Stimulated activated CD4-positive, alpha-beta T cell treated with anti-CD3 and anti-CD28 coated beads, Interleukin-2, amount 100 ng/mL, for 48 hours (primary cell): ENCODE results near the gene NINL.

ENCODE experiments used
- DNase-seq, 2 donors: peaks; one replicate each; pipeline ENCODE4 v3.0.0-alpha.2; 2020

Gene NINL

DNA sequence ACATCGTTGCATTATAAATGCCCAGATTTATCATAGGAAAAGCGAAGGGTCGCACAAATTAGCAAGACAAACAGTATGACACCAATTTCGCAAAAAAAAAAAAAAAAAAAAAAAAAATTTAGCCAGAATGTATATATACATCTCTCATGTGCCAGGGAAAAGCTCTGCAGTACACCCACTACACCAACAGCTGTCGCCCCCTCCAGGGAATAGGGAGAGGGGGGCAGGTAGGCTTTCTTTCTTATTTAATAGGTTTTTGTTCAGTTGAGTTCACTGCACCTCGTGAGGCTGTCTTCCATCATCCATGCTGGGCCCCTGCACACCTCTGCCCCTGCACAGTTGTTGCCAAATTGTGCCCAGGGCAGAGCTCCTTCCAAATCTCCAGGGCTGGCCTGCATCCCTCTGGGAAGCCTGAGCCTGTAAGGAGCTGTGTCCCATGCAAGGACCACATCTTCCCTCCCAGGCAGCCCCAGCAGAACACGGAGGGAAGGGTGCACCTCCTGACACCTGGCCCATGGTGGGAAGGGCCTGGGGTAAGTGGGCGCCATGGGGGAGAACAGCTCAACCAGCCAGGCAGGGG, 85.4 kb downstream of the NINL start:
- no peak for DNase-seq

DNA sequence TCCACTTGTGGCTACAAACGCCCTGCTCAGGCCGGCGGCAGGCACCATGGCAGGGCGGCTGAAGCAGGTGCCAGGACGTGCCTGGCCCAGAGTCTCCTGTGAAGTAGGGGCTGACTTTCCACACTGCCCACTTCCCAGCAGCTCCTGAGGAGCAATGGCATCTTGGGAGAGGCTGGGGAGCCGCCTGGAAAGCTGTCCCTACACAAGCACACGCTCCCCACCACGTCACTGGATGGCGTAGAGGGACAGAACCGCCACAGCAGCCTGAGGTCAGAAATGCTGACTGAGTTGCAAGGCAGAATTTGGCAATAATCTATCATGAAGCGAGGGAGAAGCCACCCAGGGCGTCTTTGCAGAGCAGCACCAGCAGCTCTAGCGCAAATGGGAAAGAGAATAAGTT, 86.3 kb downstream of the NINL start:
- DNase-seq = no peak

DNA sequence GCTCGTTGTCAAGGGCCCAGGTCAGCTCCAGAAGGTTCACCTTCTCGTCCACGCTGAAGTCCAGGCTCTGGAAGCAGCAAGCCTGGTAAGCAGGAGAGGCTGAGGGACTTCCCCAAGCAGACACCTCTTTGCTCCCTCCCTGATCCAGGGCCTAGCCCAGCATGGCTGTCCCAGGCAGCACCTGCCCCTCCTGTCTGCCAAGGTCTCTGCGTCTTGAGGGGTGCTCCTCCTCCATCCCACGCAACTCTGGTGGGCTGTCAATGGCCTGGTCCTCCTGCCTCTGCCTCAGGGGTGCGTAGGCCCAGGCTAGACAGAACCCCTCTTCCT, 87.1 kb downstream of the NINL start:
- DNase-seq = no peak

DNA sequence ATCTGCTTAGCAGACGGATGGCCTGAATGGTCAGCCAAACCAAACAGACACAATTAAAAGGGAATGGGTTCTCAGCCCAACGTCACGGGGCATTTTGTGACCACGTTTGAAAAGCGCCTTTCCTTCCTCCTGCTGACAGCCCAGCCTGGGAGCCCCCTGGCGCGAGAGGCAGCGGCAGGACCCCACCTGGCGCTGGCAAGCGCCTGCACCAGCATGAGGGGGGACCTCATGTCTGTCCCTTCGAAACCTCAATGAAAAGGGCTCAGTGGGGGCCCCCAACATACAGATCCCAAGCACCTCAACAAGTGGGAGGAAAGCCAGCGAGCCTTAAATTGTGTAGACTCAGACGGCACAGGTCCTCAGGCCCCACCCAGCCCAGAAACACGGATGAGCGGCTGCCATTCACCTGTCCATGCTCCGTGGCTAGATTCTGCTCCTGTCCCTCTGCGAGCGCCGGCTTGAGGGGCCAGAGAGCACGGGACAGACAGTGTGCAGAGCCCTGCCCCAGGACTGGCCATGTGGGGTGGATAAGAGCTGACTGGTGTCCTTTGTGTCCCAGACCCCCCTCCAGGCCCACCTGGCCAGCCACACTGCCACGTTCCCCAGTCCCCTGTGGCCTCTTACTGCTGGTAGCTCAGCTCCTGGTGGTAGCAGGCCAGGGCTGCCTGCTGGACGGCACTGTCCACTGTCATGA, 87.6 kb downstream of the NINL start:
- no peak for DNase-seq

DNA sequence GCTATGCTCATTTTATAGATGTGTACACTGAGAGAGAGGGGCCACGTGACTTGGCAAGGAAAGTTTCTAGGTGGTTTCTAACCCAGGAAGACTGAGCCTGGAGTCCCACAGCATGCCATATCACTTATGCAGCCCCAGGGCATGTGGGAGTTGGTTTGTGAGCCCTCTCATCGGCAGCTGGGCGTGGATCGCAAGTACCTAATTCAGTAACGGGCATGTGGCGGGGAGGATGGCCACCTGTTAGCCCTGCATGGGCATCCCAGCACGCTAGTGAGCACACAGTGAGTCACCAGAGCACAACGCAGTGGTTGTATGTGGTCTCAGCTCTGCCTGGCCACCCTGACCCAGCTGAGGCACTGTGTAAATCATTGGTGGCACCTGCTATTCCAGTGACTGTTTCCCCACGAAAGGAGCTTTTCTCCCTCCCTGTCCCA, 88.3 kb downstream of the NINL start:
- DNase-seq = no peak

DNA sequence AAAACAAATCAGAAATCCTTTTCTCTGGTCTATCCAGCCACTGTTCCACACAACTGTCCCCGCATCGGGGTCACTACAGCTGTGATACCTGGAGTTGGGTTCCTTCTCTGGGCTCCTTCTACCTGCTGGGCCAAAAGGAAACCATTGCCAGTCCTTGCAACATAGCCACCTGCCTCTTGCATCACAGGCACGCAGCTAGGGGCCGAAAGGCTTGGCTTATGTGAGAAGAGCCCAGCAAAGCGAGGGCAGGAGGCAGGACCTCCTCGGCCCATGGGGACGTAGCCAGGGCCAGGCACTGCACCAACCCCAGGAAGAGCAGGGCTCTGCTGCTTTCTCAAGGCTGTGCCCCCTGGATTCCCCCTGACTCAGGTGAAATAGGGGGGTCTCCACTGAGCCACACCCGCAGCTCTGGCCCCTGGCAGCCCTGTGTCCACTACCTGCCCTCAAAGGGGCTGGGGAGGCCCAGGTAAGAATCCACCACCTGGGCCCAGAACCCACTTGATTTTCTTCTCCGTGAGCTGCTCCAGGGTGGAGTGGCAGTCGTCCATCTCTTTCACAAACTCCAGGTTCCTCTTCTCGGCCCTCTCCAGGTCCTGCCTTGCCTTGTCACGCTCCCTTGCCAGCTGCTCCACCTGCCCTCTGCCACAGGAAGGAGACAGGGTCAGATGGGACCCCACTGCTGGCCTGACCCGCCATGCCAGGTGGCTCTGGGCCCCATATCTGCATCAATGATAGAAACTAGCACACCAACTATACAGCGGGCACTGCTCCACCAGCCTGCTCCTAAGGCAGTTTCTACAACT, 89.0 kb downstream of the NINL start:
- DNase-seq = no peak

DNA sequence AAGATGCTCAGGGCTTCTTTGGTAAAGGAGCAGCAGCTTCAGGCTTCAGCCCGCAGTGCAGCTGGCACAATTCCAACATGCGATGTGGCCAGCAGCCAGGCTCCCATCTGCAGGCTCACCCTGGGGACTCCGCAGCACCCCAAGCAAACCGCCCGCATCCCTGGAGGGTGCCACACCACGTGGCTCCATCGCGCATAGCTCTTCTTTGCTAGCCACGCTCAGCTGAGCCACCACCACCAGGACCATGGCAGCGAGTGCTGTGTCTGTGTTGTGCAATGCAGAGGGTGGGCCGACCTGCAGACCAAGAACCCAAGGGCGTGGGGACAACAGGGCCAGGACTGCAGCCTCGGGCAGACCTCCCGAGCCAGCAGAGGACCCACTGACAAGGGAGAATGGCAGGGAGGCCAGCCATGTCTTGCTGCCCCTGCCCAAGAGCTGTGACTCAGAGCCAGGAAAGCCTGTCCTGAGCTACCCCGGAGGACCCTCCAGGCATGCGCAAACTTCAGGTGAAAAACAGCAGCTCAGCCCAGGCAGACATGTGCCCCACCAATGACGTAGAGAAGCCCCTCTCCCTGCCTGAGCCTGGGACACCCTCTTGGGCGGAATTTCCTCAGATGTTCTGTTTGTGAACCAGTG, 90.0 kb downstream of the NINL start:
- DNase-seq = no peak

DNA sequence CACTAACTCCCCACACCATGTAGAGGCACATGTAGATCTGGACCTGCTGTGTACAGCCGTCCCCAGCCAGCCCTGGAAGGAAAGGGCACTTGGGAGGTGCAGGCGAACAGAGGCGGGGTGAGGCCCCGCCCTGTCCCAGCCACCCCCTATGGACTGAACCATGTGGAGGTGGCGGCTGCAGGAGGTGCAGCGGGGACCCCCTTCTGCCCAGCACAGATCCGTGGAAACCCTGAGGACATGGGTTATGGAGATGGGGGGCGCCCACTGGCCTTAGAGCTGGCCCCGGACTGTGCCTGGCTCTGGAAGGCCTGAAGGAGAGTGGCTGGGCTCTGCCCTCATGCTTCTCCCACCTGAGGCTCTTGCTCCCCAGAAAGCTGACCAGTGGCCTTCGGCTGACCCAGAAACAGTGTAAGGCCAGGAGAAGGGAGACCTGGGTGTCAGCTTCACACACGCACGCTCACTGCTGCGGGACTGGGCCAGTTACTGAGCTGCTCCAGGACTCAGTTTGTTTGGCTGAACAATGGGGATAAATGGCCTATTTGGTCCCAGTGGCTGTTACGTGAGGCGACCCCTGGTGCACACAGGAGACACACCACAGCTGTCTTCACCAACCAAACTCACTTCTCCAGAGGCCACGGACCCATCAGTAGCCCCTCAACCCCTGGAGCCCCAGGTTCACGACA, 90.7 kb downstream of the NINL start:
- DNase-seq = no peak

DNA sequence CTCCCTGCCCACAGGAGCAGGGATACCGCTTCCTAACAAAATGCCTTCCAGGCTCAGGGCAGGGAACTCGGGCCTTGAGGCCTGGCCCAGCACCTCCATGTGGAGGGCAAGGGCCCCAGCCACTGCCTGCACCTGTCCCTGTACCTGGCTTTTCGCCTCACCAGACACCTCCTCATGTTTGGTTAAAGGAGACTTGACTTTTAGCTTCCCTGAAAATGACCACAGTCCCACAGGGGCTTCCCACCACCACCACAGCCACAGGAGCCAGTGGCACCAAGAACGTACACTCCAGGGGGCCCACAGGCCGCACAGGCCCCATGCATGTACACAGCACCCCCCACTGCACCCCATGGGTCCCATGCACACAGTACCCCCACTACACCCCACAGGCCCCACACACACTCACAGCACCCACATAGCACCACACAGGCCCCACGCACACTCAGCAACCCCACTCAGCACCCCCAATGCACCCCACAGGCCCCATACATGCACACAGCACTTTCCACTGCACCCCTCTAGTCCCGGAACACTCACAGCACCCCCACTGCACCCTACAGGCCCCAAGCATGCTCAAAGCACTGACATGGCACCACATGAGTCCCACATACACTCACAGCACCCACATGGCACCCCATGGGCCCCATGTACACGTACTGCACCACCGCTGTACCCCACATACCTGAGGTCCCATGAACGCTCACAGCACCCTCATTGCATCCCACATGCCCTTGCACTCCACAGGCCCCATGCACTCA, 91.4 kb downstream of the NINL start:
- no peak for DNase-seq

DNA sequence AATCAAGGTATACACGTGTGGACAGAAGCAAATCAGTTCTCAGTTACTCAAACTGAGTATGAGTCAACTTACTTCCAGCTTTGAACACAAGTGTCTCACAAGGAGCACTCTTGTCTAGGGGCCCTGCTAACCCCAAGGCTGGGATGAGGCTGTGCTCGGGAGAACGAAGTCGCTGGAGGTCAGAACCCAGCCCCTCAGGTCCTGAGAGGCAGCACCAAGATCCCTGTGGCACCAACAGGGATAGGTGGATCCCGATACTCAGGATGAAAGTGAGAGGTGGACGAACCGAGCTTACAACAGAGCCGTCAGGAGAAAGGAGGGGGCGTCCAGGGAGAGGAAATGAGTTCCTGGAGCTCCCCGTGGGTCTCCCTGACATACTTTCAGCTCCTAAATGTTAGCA, 92.2 kb downstream of the NINL start:
- no peak for DNase-seq

DNA sequence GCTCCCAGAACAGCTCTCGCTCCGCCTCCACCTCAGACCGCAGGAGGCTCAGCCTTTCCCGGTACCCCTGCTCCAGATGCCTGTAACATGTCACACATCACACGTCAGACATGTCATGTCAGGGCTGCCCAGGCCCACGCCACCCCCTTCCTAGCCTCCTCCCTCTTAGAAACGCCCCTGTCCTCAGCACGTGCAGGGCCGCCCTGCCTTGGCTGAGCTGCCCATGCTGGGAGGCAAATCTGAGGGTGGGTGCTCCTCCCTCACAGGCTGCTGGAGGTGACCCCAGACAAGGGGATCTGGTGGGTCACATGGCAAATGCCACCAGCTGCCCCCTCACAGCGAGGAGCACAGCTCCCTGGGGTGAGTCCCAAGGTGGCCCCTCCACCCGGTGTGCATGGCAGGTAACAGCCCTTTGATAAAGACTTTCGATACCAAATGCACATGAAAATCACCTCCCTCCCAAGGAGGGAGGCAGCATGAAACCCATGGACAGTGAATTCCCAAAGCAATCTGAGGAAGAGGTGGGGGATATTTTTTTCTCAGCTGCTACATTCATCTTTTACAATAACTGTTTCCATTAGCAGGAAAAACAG, 93.8 kb downstream of the NINL start:
- DNase-seq = no peak

DNA sequence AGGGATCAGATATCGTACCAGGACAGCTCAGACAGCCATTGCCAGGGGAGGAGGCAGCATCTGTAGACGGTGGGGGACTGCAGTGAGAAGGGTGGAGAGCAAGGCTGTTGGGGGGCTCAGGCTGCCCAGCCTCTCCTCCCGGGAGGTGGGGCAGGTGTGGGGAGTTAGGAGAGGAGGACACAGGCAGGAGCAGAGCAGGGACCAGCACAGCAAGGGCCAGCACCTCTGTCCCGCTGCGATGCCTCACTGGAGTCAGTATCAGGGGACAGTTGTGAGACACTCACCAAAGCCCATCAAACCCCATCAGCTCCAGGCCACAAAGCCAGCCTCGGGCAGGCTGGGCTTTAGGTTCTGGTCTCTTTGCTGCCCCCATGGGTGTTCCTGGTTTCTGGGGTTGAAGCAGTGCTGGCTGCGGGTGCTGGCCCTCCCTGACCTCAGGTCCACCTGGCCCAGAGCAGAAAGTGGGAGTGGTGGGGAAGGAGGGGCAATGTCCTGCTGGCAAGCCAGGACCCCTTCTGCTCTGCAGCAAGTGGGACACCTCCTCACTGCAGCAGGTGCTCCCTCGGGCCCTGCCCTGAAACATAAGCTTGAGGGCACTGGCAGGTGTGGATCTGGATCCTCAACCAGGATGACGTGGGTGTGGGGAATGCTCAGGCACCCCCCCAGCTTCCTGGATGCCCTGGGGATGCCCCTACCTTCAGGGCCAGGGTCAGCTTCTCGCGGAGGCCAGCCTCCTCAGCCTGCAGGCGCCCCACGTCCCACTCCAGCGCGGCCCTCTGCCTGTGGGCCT, 94.5 kb downstream of the NINL start:
- no peak for DNase-seq

DNA sequence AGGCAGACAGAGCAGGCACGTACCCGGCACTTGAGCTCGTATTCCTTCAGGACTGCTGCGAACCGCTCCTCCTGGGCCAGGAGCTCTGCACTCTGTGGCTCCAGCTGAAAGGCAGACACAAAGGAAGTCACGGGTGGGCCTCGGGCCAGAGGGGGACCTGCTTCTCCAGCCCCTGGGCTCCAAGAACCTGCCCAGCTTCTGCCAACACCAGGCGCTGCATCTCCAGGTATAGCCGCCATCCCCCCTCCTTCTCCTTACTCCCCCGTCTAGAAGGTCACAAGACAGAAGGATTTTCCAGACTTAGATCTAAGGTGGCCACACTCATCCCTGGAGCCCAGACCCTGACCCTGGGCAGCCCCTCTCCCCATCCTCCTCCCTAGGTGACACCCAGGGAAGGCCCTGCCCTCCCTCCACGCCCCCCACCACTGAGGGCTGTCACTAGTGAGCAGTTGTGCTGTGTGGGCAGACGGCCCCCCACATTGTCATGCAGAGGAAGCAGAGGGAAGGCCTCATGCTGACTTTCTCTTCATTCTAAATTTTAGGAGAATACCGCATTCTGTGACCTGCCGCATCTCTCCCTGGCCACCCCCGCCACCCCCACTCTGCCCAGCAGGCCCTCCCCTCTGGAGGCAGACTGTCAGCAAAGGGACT, 96.0 kb downstream of the NINL start:
- no peak for DNase-seq

DNA sequence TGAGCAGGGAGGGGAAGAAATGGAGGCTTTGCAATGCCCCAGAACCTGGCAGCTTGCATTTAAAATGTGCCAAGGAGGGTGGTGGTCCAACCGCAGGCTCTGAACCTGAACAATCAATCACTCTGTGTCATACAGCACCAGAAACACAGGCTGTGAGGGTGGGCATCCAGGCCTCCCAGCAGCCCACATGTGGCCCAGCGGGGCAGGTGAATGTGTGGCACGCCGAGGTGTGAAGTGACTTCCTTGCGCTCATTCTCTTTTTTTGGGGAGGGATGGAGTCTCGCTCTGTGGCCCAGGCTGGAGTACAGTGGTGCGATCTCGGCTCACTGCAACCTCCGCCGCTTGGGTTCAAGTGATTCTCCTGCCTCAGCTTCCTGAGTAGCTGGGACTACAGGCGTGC, 97.4 kb downstream of the NINL start:
- no peak for DNase-seq

DNA sequence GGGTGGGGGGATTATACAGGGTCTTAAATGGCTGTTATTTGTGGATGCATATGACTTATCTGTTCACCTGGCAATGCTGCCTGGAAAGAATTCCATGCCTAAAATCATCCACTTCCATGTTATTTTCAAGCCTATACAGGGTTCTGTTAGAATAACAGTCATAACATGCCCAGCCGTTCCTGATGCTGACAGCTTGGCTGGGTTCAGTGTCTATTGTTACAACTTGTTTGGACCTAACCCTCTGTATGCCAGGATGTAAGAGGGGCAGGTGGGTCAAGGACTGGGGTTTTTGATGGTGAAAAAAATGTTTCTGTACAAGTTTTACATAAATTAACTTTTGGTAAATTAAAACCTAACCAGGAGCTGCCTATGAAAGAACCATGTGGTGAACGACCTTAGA, 98.0 kb downstream of the NINL start:
- no peak for DNase-seq

DNA sequence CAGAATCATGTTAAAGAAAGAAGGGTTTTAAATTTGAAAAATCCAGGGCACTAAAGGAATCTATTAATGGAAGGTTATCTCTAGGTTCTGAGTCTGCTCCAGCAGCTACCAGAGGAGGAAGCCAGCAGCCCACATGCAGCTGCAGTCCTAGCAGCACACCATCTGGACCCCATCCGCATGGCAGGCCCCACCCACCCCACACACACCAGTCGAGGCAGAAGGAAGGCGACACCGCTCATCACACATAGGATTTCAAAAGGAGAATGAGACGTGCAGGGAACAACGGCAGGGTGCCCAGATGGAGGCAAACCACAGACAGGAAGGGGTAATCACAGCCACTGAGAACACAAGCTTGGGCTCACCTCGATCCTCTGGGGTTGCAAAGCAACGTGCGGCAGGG, 99.0 kb downstream of the NINL start:
- no peak for DNase-seq

DNA sequence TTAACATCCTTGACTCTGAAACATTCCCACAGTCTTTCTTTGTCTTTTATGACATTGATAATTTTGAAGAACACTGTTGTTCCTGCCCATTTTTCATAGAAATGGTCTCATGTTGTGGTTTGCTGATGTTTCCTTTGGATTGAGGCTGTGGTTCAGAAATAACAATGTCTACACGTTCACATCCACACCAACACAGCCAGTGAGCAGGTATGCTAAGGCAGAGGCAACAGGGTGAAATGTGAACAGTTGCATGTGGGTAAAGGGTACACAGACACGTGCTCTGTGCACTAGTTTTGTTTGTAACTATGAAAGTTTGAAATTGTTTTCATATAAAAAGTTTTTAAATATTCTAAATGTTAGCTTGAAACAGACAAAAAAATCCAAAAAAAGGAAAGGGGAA, 99.5 kb downstream of the NINL start:
- DNase-seq = no peak

DNA sequence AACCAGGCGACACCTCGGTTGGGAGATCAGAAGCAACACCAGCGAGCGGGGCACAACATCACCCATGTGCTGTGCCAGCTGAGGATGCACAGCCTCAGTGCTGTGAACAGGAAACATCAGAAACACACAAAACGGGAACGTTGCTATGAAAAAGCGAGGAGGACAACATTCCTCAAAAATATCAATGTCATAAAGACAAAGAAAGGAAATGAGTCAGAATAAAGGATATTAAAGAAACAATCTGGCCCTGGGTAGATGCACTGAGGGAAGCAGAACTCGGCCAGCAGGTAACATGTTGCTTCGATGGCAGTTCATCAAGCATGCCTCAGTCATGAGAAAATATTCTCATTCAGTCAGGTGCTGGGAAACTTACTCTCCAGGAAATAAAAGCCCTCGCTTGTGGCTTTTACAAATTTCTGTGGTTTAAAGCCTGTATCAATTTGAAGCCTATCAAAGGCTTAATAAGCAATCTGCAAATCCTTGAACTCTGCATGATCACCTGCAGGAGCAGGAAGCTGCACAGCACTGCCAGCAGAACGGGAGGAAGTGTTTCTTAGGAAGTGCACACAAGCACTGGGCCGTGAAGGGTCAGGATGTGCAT, 100.3 kb downstream of the NINL start:
- DNase-seq = no peak

DNA sequence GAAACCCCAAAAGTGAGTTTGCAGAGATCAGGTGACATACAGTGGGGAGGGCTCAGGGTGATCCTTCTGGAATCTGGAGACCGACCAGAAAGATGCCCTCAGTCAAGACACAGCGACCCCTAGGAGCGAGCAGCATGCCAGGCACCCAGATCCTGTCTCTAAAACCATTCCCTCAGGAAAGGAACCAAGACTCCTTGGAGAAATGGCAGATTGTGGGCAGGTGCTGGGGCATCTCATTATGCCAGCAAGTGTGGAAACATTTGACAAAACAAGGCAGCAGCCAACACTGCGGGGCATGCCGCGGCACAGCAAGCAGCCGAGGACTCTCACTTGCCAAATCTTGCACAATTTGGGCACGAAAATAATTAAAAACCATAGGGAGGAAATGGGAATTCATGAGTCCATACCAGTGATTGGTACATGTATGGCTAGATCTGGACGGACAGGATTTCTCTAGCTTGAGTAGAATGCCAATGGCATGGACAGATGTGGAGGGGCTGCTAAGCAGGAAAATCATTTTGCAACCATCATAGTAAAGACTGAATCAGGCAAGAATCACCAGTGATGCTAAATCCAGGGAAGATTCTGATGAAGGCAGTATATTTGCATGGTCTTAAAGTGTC, 101.0 kb downstream of the NINL start:
- DNase-seq = no peak
